K562 (cell line): Measurements from ENCODE around the gene DCAF16.

Experiments
- ZNF274 ChIP-seq: IDR thresholded peaks from 2 replicates; pipeline ENCODE4 v1.6.1; 2011; ENCODE audit warnings: low read depth, mild to moderate bottlenecking, low read length, moderate library complexity, borderline replicate concordance
- ZNF79 ChIP-seq: fragments of 250-450 bp; sonication (Bioruptor Pico); IDR thresholded peaks from 2 replicates; pipeline ENCODE4 v1.4.0; 2020; ENCODE audit warnings: low read depth, mild to moderate bottlenecking, moderate library complexity

DNA sequence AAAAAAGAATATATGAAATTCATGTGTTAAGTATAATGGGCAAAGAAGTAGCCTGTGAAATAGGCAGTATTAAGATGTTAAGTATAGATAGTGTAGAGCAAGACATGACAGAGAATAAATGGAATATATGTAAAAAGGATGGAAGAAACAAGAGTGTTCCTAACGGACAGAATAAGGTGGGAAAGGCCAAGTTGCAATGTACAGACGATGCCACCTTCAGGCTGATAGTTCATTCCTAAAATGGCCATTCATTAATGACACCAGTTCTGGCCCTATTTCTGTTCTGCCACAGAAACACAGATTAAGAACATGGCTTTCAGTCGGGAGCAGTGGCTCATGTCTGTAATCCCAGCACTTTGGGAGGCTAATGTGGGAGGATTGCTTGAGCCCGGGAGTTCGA is 24.7 kb downstream of the DCAF16 start:
- TF ChIP-seq ZNF79: no peak
- no peak for TF ChIP-seq ZNF274
